GM12801 (cell line): ENCODE data around the gene ARHGAP42.

Source experiments
- TF ChIP-seq, protein P1 (sequence below): IDR thresholded peaks from one replicate; pipeline ENCODE4 v1.5.1; 2011; ENCODE audit warnings: control low read depth; ENCODE audit not compliant: insufficient read length; ENCODE audit errors: extremely low read depth

Gene ARHGAP42

DNA sequence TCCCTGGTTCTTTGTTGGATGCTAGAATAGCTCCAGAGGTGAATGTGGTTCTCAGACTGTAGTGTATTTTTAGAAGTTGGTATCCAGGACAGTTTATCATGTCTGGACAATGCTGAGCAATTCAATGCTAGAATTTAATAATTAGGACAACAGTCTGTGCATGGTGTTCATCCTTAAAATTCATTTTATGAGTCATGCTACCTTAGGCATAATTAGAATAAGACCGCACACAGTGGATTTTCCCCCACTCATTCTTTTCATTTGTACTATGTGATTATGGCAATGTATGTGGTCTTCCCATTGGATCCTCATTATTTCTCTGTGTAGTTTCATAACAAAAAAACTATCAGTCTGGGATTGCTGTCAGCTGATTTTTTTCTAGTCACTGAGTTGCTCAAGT, 196.7 kb downstream of the ARHGAP42 start:
- TF ChIP-seq, protein P1, sequence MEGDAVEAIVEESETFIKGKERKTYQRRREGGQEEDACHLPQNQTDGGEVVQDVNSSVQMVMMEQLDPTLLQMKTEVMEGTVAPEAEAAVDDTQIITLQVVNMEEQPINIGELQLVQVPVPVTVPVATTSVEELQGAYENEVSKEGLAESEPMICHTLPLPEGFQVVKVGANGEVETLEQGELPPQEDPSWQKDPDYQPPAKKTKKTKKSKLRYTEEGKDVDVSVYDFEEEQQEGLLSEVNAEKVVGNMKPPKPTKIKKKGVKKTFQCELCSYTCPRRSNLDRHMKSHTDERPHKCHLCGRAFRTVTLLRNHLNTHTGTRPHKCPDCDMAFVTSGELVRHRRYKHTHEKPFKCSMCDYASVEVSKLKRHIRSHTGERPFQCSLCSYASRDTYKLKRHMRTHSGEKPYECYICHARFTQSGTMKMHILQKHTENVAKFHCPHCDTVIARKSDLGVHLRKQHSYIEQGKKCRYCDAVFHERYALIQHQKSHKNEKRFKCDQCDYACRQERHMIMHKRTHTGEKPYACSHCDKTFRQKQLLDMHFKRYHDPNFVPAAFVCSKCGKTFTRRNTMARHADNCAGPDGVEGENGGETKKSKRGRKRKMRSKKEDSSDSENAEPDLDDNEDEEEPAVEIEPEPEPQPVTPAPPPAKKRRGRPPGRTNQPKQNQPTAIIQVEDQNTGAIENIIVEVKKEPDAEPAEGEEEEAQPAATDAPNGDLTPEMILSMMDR, result no peak

DNA sequence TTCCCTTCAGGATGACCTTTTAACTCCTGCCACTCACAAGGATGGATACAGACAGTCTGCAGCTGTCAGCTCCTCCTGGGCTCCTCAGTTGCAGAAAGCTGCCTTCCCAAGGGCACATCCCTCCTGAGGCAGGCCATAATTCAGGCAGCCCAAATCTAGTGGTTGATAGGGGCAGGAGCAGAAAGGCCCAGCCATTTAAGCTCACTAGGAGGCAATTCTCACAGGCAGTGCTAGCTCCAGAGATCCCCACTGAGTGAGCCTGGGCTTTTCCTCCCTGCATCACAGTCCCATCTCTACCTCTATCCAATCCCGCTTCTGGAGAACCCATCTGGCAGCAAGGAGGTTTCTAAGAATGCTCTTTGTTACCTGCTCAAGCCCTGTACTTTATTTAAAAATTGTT, 200.6 kb downstream of the ARHGAP42 start:
- TF ChIP-seq, protein P1, result no peak

DNA sequence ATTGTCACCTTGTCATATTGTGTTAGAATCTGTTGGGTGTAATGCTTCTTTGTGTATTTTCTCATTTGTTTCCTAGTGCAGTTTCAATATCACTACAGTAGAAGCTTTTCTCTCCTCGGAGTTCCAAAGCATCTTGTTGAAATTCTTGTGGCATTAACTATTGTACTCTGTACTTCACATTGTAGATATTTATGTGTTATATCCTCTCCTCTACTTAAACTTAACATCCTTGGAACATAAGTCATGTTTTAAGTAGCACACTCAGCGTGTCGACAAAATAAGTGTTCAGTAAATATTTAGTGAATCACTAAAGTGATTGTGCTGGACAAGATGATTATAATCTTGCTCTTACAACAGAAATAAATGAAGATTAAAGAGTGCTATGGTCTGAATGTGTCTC, 201.7 kb downstream of the ARHGAP42 start:
- TF ChIP-seq, protein P1, result no peak

DNA sequence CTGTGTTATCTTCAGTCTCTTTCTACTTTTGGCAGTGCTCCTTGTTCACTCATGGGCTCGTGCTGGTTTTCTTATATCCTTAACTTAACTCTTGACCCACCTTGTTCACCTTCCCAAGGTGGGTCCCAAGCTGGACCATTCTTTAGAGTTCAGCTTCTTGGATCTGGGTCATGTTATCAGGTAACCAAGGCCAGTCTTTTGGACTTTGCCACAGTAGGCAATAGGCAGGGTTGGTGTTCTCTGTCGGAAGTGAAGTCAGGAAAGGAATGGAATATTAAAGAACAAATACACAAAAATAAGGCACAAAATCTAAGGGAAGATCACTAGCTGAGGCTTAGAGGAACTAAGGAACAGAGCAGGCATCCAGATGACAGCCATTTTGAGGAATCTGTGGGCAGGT, 202.7 kb downstream of the ARHGAP42 start:
- TF ChIP-seq, protein P1, result no peak

DNA sequence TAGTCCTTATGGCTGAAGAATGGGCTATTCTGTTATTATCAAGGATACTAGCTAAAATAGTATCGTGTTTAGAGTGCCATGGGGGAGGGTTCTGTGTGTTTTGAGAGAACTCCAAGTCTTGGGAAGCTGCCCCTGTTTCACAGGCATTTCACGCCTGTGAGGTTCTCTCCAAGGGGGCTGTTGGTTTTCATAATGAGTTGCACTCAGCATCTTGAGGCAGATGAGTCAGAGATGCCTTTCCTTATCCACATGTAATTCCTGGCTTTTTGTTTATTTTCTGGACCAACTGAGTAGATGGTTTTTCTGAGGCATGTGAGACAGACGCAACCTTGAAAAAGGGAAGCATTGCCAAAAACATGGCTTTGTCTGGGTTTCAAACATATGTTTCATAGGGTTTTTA, 203.7 kb downstream of the ARHGAP42 start:
- TF ChIP-seq, protein P1, result no peak

DNA sequence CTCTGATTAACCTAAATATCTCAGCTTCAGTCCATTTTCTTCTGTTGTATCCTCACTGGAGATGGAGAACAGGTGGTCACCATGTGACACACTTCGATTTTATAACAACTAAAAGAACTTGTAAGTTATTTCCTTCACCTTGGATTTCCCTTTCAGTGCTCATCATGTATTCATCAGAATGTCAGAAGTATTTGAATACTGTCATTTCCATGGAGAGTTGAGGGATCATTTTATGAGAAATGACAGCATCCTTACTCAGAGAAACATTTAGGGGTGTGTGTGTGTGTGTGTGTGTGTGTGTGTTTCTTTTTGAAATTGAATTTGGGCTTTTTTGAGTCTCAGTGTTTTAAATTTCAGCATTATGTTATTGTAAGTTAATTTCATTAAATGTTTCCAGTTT, 205.8 kb downstream of the ARHGAP42 start:
- TF ChIP-seq, protein P1, result no peak

DNA sequence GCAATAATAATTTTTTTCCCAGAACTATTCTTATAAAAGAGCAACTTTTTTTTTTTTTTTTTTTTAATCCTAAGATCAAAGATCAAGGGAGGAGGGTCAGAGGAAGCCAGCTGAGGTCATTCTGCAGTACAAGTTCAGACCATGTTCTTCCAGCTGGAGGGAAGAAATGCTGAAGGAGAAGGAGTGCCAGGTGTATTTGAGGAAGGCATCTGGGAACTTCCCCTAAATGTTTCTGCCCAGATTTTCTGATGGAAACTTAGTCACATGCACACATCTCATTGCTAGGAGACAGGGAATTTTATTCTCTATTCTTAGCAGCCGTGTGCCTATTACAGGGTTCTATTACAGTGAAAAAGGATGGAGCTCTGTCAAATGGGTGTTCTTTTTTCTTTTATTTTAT, 208.4 kb downstream of the ARHGAP42 start:
- TF ChIP-seq, protein P1, result no peak

DNA sequence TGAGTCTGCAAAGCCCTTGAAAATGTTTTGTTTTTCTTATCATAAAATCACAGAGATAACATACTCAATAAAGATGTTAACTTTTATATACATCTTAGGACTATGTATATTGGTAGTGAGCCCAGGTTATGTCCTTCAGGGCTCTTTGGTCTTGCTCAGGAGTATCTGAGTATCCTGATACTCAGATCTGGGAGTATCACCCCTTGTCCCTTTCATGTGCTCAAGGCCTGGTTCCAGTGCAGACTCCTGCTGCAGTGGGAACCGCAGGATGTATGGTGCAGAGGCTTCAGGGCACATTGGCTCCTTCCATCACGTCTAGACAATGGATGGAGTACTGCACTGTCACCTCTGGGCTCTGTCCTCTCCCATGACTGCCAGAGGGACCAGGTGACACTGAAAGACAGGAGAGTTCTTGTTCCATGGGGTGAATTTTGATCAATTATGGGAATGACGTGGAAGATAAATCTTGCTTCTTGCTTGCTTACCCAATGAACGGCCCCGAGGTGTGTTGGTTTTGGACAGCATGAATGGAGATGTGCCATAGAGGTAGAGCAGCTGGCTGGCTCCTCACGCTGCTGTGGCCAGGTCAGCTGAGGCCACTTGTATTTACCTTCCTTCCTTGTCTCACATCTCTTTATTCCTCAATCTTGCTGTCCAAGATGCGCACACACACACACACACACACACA, 215.5 kb downstream of the ARHGAP42 start:
- TF ChIP-seq, protein P1, result no peak
